Measurements from ENCODE around the gene EIF1. TPM values are rescaled to one million over a fixed set of nuclear protein-coding genes. Genes with fewer than 3 reads are reported as not detected.

The EIF1 gene
- total RNA-seq, 1 experiment from 2014 or later: 651 TPM

DNA sequence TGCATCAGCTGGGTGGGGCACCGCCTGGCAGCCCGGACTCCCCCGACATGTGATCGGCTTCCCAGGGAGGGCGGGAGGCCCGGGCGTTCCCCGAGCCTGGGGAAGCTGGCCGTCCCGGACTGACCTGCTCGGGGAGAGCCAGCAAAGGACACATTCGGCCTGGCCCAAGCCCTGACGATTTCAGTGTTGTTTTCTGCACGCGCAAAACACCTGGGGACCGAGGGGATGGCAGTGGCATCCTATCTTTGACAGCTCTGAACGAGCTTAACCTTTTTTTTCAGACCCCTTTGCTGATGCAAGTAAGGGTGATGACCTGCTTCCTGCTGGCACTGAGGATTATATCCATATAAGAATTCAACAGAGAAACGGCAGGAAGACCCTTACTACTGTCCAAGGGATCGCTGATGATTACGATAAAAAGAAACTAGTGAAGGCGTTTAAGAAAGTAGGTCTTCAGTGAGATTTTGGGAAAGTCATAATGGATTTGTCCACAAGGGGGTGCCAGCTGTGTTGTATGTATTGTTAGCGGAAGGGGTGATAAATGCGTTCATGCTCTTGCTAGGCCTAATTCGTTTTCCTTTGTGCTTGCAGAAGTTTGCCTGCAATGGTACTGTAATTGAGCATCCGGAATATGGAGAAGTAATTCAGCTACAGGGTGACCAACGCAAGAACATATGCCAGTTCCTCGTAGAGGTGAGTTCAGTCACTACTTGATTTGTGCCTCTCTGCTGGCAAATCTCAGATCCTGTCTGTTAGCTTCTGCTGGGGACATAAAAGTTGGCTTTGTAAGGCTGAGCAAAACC lies 1.0 kb downstream of the EIF1 start:
- Mint-ChIP-seq H3K9me3 (peaks cover 0 to 7% of the 10 kb centered on the region in 2 experiments; a peak in 2 of 5 replicates), H3K27me3 (ENCODE audit: low read depth) (peaks cover 3% of the 10 kb centered on the region), H3K36me3 (ENCODE audit: insufficient read depth in 1 of 3, low read depth in 3 of 3) (peaks cover 31 to 53% (median 37%) of the 10 kb centered on the region in 3 experiments), H3K4me1 (peaks cover 4 to 24% of the 10 kb centered on the region in 2 experiments), H3K27ac (peak overlapping the region; percentile 95 to 99 (median 98)), H3K4me3 (peak overlapping the region; percentile 89 to 96)
- Histone ChIP-seq H4K91ac (ENCODE audit: insufficient read length, low read depth, low read length) (no peak overlapping the region), H2BK15ac (ENCODE audit: low read depth, low read length) (no peak overlapping the region), H3K9me3 (ENCODE audit: control insufficient read depth, low read depth, low read length) (no peaks in the 10 kb centered on the region), H2BK20ac (ENCODE audit: low read depth, low read length, poor library complexity, severe bottlenecking) (no peak overlapping the region), H2BK120ac (ENCODE audit: low read depth, low read length, poor library complexity, severe bottlenecking) (peak overlapping the region; percentile 86), H3T11ph (ENCODE audit: low read length) (peak overlapping the region; percentile 73), H3K14ac (ENCODE audit: insufficient read depth, low read length) (peak overlapping the region; percentile 86; the same call in 1 of the 2 replicates), H3K79me1 (ENCODE audit: insufficient read depth, low read depth, low read length, poor library complexity, severe bottlenecking) (no peaks in the 10 kb centered on the region), H3K79me2 (ENCODE audit: insufficient read depth, low read length) (peaks cover 6% of the 10 kb centered on the region; the same call in 1 of the 2 replicates), H2BK5ac (ENCODE audit: insufficient read length, low read length) (no peak overlapping the region), H3K27me3 (ENCODE audit: insufficient read depth, low read length) (no peaks in the 10 kb centered on the region), H3K9ac (ENCODE audit: extremely low read depth, insufficient read length, low read length) (peak overlapping the region; percentile 91), H2BK12ac (ENCODE audit: insufficient read length, low read depth, low read length) (no peak overlapping the region), H3K27ac (ENCODE audit: insufficient read length, low read depth, low read length) (peak overlapping the region; percentile 69), H2AFZ (ENCODE audit: low read length) (no peak overlapping the region), H2AK5ac (ENCODE audit: insufficient read length, low read length) (no peak overlapping the region), H3K56ac (ENCODE audit: insufficient read length, low read depth, low read length) (no peak overlapping the region), H4K20me1 (ENCODE audit: control insufficient read depth, insufficient read depth, insufficient read length) (no peaks in the 10 kb centered on the region), H3K4me1 (ENCODE audit: insufficient read depth, low read length) (peaks cover 3% of the 10 kb centered on the region; the same call in 1 of the 2 replicates), H4K8ac (replicated peaks; ENCODE audit: insufficient read length, low read depth, low read length) (no peak overlapping the region), H4K5ac (ENCODE audit: insufficient read length, low read depth, low read length) (no peak overlapping the region), H3K23me2 (ENCODE audit: insufficient read length, low read depth, low read length, poor library complexity, severe bottlenecking) (peaks cover 2% of the 10 kb centered on the region), H3K18ac (ENCODE audit: insufficient read length, low read depth, low read length) (peak overlapping the region; percentile 90), H3K4me2 (ENCODE audit: insufficient read depth, insufficient read length, low read length) (peak overlapping the region; percentile 99), H3K4ac (ENCODE audit: low read depth, low read length) (peak overlapping the region; percentile 33; the same call in 1 of the 2 replicates), H3K23ac (ENCODE audit: insufficient read length, low read depth, low read length) (no peak overlapping the region)
- DNase-seq: no peak
- no CpG with 5 or more reads among the region's 27 CpGs for WGBS (ENCODE audit: extremely low coverage, insufficient read length, low lambda C conversion rate)
- peak; percentile 82 for TF ChIP-seq CTCF (conservative IDR thresholded peaks at IDR 0.05)
